Measurements from ENCODE around the gene SGMS1.

GRCh38 chr10:50420196-50420595 lies 203.6 kb downstream of the SGMS1 start:
- TF ChIP-seq, protein P1, sequence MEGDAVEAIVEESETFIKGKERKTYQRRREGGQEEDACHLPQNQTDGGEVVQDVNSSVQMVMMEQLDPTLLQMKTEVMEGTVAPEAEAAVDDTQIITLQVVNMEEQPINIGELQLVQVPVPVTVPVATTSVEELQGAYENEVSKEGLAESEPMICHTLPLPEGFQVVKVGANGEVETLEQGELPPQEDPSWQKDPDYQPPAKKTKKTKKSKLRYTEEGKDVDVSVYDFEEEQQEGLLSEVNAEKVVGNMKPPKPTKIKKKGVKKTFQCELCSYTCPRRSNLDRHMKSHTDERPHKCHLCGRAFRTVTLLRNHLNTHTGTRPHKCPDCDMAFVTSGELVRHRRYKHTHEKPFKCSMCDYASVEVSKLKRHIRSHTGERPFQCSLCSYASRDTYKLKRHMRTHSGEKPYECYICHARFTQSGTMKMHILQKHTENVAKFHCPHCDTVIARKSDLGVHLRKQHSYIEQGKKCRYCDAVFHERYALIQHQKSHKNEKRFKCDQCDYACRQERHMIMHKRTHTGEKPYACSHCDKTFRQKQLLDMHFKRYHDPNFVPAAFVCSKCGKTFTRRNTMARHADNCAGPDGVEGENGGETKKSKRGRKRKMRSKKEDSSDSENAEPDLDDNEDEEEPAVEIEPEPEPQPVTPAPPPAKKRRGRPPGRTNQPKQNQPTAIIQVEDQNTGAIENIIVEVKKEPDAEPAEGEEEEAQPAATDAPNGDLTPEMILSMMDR (IDR thresholded peaks at IDR 0.05): no peak
- TF ChIP-seq EZH2 (IDR thresholded peaks at IDR 0.05): no peak
- no peak for TF ChIP-seq EZH2phosphoT487 (IDR thresholded peaks at IDR 0.05)

Measured in neural progenitor cell (in vitro differentiated cells).